HCT116 (cell line): ENCODE data around the gene DNAJC7.

Source experiments
- CEBPB ChIP-seq: IDR thresholded peaks from 2 replicates; pipeline ENCODE4 v1.6.1; 2012; ENCODE audit warnings: low read depth
- CTCF ChIP-seq, 3 experiments: fragments of 200-600 bp in 1 of 3; sonication (generic) in 1 of 3; IDR thresholded peaks in 2 of 3; conservative IDR thresholded peaks in 1 of 3; 2 replicates each; pipeline ENCODE4 v1.5.1; 2012 to 2017; ENCODE audit warnings: low read depth in 2 of 3, low read length in 2 of 3, antibody characterized with exemption in 1 of 3, borderline replicate concordance in 1 of 3, control low read depth in 1 of 3, mild to moderate bottlenecking in 1 of 3, mixed read lengths in 1 of 3, mixed run types in 1 of 3, moderate library complexity in 1 of 3; ENCODE audit not compliant: insufficient read depth in 1 of 3
- EZH2 ChIP-seq: fragments of 200-600 bp; sonication (generic); IDR thresholded peaks from 2 replicates; pipeline ENCODE4 v1.6.1; 2017; ENCODE audit warnings: antibody characterized with exemption, mixed run types
- JUND ChIP-seq: IDR thresholded peaks from 2 replicates; pipeline ENCODE4 v1.6.1; 2012
- POLR2A ChIP-seq: IDR thresholded peaks from 2 replicates; pipeline ENCODE4 v1.7.0; 2011; ENCODE audit warnings: borderline replicate concordance; ENCODE audit not compliant: insufficient read depth, insufficient read length; ENCODE audit errors: extremely low read depth
- POLR2AphosphoS5 ChIP-seq: IDR thresholded peaks from 2 replicates; pipeline ENCODE4 v1.6.1; 2011; ENCODE audit warnings: mild to moderate bottlenecking, low read depth, low read length, moderate library complexity
- SIN3A ChIP-seq: IDR thresholded peaks from 2 replicates; pipeline ENCODE4 v1.6.1; 2012; ENCODE audit warnings: low read depth
- SP1 ChIP-seq: IDR thresholded peaks from 2 replicates; pipeline ENCODE4 v1.6.1; 2012; ENCODE audit warnings: low read depth
- SRF ChIP-seq: IDR thresholded peaks from 2 replicates; pipeline ENCODE4 v1.6.1; 2012; ENCODE audit warnings: low read depth
- YY1 ChIP-seq: IDR thresholded peaks from 2 replicates; pipeline ENCODE4 v1.6.1; 2011; ENCODE audit warnings: low read length, low read depth, moderate library complexity, mild to moderate bottlenecking; ENCODE audit not compliant: insufficient replicate concordance; ENCODE audit errors: extremely low read depth
- TF ChIP-seq, protein P1 (sequence below): IDR thresholded peaks from 2 replicates; pipeline ENCODE4 v1.6.1; 2012; ENCODE audit warnings: low read depth

DNA sequence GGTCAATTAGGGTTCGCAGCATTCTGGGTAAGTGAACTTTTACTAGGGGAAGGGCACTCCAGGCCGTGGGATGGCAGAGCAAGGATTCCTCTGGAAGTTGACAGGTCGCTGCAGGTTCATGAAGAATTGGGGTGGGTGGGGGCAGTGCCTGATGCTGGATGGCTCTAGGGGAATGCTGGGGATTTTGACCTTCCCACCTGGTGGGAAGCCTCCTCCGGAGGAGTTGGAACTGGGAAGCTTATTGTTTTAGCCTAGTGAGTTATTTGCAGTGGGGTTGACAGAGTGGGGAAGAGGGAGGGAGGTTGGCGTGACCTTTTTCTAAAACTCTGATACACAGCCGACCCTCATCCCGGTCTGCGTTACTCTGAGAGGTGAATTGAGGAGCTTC lies 33.8 kb upstream of the DNAJC7 start:
- no peak for TF ChIP-seq CTCF (IDR thresholded peaks at IDR 0.05 in 2 of 3, conservative IDR thresholded peaks at IDR 0.05 in 1 of 3; ENCODE audit: borderline replicate concordance in 1 of 3, insufficient read depth in 1 of 3, low read depth in 2 of 3, low read length in 2 of 3)
- TF ChIP-seq SIN3A: no peak
- TF ChIP-seq YY1: no peak
- TF ChIP-seq POLR2AphosphoS5: no peak
- no peak for TF ChIP-seq JUND
- TF ChIP-seq SP1: no peak
- no peak for TF ChIP-seq EZH2
- TF ChIP-seq CEBPB: no peak
- TF ChIP-seq SRF: no peak
- TF ChIP-seq, protein P1, sequence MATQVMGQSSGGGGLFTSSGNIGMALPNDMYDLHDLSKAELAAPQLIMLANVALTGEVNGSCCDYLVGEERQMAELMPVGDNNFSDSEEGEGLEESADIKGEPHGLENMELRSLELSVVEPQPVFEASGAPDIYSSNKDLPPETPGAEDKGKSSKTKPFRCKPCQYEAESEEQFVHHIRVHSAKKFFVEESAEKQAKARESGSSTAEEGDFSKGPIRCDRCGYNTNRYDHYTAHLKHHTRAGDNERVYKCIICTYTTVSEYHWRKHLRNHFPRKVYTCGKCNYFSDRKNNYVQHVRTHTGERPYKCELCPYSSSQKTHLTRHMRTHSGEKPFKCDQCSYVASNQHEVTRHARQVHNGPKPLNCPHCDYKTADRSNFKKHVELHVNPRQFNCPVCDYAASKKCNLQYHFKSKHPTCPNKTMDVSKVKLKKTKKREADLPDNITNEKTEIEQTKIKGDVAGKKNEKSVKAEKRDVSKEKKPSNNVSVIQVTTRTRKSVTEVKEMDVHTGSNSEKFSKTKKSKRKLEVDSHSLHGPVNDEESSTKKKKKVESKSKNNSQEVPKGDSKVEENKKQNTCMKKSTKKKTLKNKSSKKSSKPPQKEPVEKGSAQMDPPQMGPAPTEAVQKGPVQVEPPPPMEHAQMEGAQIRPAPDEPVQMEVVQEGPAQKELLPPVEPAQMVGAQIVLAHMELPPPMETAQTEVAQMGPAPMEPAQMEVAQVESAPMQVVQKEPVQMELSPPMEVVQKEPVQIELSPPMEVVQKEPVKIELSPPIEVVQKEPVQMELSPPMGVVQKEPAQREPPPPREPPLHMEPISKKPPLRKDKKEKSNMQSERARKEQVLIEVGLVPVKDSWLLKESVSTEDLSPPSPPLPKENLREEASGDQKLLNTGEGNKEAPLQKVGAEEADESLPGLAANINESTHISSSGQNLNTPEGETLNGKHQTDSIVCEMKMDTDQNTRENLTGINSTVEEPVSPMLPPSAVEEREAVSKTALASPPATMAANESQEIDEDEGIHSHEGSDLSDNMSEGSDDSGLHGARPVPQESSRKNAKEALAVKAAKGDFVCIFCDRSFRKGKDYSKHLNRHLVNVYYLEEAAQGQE: no peak
- TF ChIP-seq POLR2A: no peak
